ENCODE results near the gene DAW1. TPM values are rescaled to one million over a fixed set of nuclear protein-coding genes. Genes with fewer than 3 reads are reported as not detected.
"Not testable (repeated sequence)": the region's sequence is repeated elsewhere in the genome, so short reads cannot be mapped to it uniquely, and the experiment has no call there.

The DAW1 gene
- total RNA-seq, 1 experiment from 2014 or later = 0.16 TPM

DNA sequence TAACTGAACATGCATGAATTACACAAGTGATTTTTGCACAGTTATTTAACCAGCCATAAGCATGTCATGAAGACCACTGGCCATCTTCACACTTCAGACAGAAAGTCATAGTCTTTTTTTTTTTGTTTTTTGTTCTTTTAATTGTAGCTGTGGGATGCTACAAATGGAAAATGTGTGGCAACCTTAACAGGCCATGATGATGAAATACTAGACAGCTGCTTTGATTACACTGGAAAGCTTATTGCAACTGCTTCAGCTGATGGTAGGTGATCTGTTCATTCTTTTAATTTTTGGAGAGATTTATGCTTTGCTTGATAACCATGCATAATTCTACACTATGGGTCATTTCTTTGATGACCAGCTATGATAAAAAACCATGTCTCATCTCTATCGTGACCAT lies 35.6 kb downstream of the DAW1 start:
- no peaks in the 10 kb centered on the region for H3K27me3 ChIP-seq (replicated peaks)
- H3K4me3 ChIP-seq = no peak overlapping the region
- H3K4me1 ChIP-seq (replicated peaks) = no peaks in the 10 kb centered on the region
- no peak for DNase-seq (ENCODE audit: low read depth in 1 of 2, low spot score in 2 of 2)
- no peaks in the 10 kb centered on the region for H3K9me3 ChIP-seq (replicated peaks)
- H3K27ac ChIP-seq = no peak overlapping the region
- H3K36me3 ChIP-seq = no peaks in the 10 kb centered on the region

DNA sequence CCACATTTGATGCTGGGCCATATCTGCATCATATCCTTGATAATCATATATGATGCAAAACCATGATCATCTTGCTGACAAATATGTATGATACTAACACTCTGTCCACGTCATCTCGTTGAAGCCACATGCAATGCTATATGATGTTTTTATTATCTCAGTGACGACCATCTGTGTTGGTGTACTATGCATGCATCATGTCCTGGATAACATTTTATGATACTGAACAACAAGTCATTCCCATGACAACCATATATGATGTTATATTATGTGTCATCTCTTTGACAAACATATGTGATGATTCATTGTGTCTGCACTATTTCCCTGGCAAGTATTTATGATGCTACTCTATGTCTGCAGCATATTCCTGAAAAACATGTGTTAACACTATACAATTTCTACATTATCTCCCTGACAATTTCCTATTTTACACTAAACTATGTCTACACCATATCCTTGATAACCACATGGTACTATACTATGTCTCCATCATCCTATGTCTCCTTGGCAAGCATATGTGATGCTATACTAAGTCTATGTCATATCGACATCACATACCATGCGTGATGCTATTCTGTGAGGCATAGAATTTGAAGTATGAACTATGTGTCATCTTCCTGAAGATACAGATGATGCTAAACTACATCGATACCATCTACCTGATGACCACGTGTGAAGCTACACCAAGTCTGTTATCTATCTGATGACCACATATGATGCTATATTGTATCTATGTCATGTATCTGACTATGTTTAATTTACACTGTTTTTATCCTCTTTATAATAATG lies 37.0 kb downstream of the DAW1 start:
- no peak for DNase-seq (ENCODE audit: low read depth in 1 of 2, low spot score in 2 of 2)
- Histone ChIP-seq H3K36me3 (no peaks in the 10 kb centered on the region), H3K27me3 (replicated peaks) (no peaks in the 10 kb centered on the region), H3K4me1 (replicated peaks) (no peaks in the 10 kb centered on the region), H3K4me3 (no peak overlapping the region), H3K27ac (no peak overlapping the region), H3K9me3 (replicated peaks) (no peaks in the 10 kb centered on the region)

DNA sequence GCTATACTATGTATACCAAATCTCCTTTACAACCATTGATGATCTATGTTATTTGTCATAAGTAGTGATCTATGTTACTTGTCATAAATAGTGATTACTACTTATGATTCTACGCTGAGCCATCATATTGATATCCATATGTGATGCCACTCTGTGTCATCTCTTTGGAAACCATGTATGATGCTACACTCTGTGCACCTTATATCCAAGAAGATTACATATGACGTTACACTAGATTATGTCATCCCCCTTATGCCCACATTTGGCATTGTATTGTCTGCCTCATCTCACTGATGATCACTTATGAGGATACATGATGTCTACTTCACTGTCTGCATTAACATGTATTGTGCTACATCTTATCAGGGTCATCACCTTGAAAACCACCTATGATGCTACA lies 42.9 kb downstream of the DAW1 start:
- no peaks in the 10 kb centered on the region for H3K27me3 ChIP-seq (replicated peaks)
- H3K4me1 ChIP-seq (replicated peaks) = no peaks in the 10 kb centered on the region
- H3K36me3 ChIP-seq = no peaks in the 10 kb centered on the region
- no peak overlapping the region for H3K27ac ChIP-seq
- H3K9me3 ChIP-seq (replicated peaks) = no peaks in the 10 kb centered on the region
- no peak overlapping the region for H3K4me3 ChIP-seq
- no peak for DNase-seq (ENCODE audit: low read depth in 1 of 2, low spot score in 2 of 2)

DNA sequence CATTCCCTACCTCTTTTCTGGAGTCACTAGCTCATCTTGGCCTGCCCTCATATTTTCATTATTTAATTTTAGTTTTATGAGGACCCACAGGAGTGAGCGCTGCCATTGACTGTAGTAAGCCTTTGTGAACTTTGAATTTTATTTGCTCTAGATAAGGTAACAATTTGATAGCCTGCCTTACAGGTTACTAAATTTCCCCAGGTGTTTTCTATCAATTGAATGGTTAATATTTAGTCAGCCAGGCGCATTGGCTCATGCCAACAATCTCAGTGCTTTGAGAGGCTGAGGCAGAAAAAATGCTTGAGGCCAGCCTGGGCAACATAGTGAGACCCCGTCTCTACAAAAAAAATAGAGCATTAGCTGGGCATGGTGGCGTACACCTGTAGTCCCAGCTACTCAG lies 50.2 kb downstream of the DAW1 start:
- DNase-seq (ENCODE audit: low read depth in 1 of 2, low spot score in 2 of 2) = no peak
- Histone ChIP-seq H3K4me1 (replicated peaks) (no peaks in the 10 kb centered on the region), H3K36me3 (no peaks in the 10 kb centered on the region), H3K4me3 (no peak overlapping the region), H3K27me3 (replicated peaks) (no peaks in the 10 kb centered on the region), H3K9me3 (replicated peaks) (no peaks in the 10 kb centered on the region), H3K27ac (no peak overlapping the region)

DNA sequence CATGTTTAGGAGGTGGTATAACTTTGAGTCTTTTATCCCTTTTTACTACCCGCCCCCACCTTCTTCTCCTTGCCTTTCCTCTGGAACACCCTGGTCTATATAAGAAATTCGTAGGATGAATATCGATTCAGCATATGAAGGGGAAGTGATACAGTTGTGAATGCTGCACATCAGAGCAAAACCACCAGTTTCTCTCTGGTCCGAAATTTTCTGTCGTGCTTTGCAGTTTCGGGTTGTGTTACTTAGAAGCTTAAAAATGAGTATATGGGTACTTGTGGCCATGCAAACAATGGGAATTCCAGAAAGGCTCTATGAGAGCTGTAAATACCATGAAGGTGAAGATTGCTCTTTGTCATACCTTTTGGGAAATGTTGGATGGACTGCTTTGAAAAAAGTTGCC lies 60.6 kb downstream of the DAW1 start:
- Histone ChIP-seq H3K27ac (no peak overlapping the region), H3K9me3 (replicated peaks) (no peaks in the 10 kb centered on the region), H3K36me3 (no peaks in the 10 kb centered on the region), H3K27me3 (replicated peaks) (no peaks in the 10 kb centered on the region; the same call in 1 of the 2 replicates), H3K4me1 (replicated peaks) (no peaks in the 10 kb centered on the region), H3K4me3 (no peak overlapping the region)
- no peak for DNase-seq (ENCODE audit: low read depth in 1 of 2, low spot score in 2 of 2)

DNA sequence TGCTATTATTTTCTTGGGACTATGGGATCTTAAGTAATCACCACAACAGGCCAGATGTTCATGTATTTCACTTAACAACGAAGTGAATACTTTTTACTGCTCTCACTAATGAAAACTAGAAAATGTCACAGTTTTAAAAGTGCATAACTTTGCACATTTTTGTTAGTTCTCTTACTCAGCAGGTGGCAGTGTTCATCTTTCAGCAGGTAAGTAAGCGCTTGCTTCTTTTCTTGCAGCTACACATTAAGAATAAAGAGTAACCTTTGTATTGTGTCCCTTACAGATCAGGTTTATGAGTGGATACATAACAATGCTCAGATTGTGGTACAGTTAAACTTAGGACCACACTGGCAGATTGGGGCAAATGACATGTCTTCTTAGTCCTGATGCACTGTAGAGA lies 61.0 kb downstream of the DAW1 start:
- Histone ChIP-seq H3K27ac (no peak overlapping the region), H3K27me3 (replicated peaks) (no peaks in the 10 kb centered on the region; the same call in 1 of the 2 replicates), H3K36me3 (no peaks in the 10 kb centered on the region), H3K4me3 (no peak overlapping the region), H3K4me1 (replicated peaks) (no peaks in the 10 kb centered on the region), H3K9me3 (replicated peaks) (no peaks in the 10 kb centered on the region)
- DNase-seq (ENCODE audit: low read depth in 1 of 2, low spot score in 2 of 2) = no peak

DNA sequence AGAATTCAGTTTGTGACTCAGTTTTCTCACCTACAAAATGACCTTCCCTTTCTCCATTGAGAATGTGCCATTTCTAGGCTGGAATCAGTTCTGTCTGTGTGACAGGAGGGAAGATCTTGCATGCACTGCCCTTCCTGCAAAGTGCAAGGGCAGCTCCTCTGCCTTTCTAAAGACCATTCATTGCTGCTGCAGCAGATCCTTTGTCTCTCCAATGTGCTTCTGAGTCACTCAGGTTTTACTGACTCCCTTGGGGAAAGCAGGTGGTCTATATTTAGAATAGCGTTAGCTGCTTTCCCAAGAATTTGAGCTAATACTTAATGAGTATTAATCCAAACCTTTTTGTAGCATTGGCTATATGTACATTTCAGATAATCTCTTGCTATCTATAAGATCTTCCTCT lies 62.5 kb downstream of the DAW1 start:
- Histone ChIP-seq H3K36me3 (no peaks in the 10 kb centered on the region), H3K4me1 (replicated peaks) (no peaks in the 10 kb centered on the region), H3K4me3 (no peak overlapping the region), H3K27ac (no peak overlapping the region), H3K9me3 (replicated peaks) (no peaks in the 10 kb centered on the region), H3K27me3 (replicated peaks) (no peaks in the 10 kb centered on the region; the same call in 1 of the 2 replicates)
- no peak for DNase-seq (ENCODE audit: low read depth in 1 of 2, low spot score in 2 of 2)

DNA sequence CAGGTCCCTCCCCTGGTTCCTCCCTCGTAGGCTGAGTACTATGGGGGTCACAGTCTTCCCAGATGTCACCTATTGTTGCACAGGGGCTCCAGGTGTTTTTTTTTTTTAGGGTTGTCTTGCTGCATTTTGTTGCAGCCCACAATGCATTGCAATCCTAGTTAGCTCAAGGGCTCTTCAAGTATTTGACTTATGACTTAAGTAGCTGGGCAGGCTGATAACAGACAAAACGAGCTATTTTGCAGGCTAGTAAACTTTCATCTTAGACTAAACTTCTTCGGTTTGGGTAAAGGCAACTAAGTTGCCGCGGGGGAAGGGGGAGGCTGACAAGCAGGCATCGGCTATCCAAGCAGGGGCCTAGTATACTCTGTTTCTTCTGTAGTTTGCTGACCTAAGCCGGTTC lies 64.8 kb downstream of the DAW1 start:
- DNase-seq (ENCODE audit: low read depth in 1 of 2, low spot score in 2 of 2); H3K9me3 ChIP-seq (replicated peaks): not testable (repeated sequence)

DNA sequence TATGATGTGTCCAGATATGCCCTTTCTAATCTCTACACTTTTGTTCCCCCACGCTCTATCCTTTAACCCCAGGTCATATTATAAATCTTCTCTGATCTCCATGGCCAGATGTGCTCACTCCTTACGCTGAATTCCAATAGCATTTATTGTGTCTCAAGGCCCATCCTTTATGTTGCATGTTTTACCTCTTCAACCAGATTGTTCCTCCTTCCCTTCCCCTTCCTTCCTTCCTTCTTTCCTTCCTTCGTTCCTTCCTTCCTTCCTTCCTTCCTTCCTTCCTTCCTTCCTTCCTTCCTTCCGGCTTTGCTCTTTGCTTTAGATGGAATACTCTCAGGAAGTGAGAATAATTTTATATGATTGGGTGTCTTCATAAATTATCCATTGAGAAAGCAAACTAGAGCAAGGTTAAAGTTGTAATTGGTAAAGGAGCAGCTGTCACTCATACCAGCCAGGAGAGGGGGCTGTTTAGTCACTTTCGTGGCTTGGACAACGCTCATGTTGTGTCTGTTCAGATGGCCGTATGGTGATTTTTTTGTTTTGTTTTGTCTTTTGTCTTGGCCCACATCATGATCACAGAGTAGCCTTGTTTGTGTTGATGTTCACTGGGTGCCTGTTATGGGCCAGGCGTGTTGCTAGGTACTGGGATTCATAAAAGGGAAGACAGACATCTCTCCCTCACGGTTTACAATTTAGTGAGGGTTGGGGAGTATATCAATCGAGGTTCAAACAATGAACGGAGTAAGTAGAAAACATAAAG lies 68.0 kb downstream of the DAW1 start:
- no peaks in the 10 kb centered on the region for H3K9me3 ChIP-seq (replicated peaks)
- no peaks in the 10 kb centered on the region for H3K4me1 ChIP-seq (replicated peaks)
- no peak for DNase-seq (ENCODE audit: low read depth in 1 of 2, low spot score in 2 of 2)
- no peaks in the 10 kb centered on the region for H3K27me3 ChIP-seq (replicated peaks)
- no peak overlapping the region for H3K4me3 ChIP-seq
- H3K36me3 ChIP-seq = no peaks in the 10 kb centered on the region
- H3K27ac ChIP-seq = no peak overlapping the region

More for the DNA sequence above, 64.8 kb downstream of the DAW1 start:
- not testable (repeated sequence) for H3K36me3 ChIP-seq; H3K4me3 ChIP-seq; H3K27me3 ChIP-seq (replicated peaks); H3K27ac ChIP-seq; H3K4me1 ChIP-seq (replicated peaks)

DNA sequence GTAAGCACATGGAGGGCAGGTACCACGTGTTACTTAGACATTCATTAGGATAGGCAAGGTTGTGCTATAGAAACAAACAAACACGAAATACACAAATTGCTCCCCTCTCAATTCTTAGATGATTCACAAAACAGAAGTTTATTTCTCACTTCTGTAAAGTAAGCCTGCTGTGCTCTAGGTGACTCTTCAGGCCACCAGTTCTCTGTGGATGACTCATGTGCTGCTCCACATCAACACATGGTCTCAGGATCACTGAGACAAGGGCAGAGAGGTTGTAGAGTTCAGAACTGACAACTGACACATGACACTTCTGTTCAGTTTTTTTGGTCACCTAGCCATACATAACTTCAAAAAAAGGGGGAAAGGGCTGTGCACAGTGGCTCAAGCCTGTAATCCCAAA lies 70.6 kb downstream of the DAW1 start:
- DNase-seq (ENCODE audit: low read depth in 1 of 2, low spot score in 2 of 2) = no peak
- Histone ChIP-seq H3K9me3 (replicated peaks) (no peaks in the 10 kb centered on the region), H3K4me1 (replicated peaks) (no peaks in the 10 kb centered on the region), H3K36me3 (no peaks in the 10 kb centered on the region), H3K4me3 (no peak overlapping the region), H3K27me3 (replicated peaks) (no peaks in the 10 kb centered on the region), H3K27ac (no peak overlapping the region)

DNA sequence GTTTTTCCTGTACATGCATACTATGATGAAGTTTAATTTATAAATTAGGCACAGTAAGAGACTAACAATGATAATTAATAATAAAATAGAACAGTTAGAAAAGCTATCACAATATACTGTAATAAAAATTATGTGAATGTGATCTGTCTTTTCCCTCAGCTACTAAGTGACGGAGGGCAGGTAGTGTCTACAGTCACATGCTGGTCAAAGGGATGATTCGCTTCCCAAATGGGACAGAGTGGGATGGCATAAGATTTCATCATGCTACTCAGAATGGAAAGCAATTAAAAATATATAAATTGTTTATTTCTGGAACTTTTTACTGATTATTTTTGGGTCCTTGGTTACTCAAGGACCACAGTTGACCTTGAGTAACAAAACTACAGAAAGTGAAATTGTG lies 71.5 kb downstream of the DAW1 start:
- no peak overlapping the region for H3K4me3 ChIP-seq
- H3K27ac ChIP-seq = no peak overlapping the region
- DNase-seq (ENCODE audit: low read depth in 1 of 2, low spot score in 2 of 2) = no peak
- no peaks in the 10 kb centered on the region for H3K4me1 ChIP-seq (replicated peaks)
- H3K27me3 ChIP-seq (replicated peaks) = no peaks in the 10 kb centered on the region
- no peaks in the 10 kb centered on the region for H3K9me3 ChIP-seq (replicated peaks)
- no peaks in the 10 kb centered on the region for H3K36me3 ChIP-seq

DNA sequence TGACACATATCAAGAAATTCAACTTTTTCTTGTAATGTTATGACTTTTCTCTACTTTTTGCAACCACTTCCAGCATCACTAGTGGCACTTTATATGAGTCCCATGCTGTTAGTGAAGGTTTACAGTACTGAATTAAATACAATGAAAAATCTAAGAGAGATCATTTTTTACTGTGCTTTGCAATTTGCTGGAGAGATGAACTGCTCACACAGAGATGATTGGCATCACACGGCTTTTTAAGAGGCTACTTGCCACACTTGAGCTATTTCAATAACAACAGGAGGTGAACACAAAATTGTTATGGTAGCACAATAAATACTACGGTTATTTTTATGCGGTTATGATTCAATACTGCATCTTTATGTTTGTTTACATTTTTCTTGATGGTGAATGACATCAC lies 88.9 kb downstream of the DAW1 start:
- Histone ChIP-seq H3K36me3 (no peaks in the 10 kb centered on the region), H3K9me3 (replicated peaks) (no peaks in the 10 kb centered on the region), H3K4me1 (replicated peaks) (no peaks in the 10 kb centered on the region), H3K27ac (no peak overlapping the region), H3K4me3 (no peak overlapping the region), H3K27me3 (replicated peaks) (no peaks in the 10 kb centered on the region)
- no peak for DNase-seq (ENCODE audit: low read depth in 1 of 2, low spot score in 2 of 2)

DNA sequence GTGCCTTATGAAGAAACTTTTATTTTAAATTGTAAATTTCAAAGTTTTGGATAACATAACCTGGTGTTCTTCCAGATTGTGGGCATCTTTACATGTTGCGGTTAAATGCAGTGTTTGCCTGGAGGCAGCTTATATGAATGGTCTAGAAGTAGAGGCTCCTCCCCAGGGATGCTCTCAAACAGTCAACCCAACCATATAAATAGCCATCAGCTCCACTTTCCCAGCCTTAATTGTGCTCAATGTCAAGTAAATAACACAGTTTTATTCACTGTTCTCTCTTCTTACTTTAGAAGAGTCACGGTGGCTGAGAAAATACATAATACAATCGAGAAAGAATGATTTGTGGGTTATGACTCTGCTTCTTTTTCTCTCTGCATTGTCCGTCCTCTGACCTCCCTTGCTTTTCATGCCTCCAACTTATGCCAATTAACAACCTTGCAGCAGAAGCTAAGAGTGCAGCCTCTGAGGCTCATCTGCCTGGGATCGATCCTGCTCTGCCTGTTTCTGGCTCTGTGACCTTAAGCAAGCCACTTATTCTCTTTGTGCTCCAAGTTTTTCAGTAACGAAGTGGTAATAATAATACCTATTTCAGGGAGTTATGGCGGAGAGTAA lies 100.3 kb downstream of the DAW1 start:
- Histone ChIP-seq H3K27ac (no peak overlapping the region), H3K9me3 (replicated peaks) (no peaks in the 10 kb centered on the region), H3K27me3 (replicated peaks) (no peaks in the 10 kb centered on the region), H3K4me3 (no peak overlapping the region), H3K36me3 (no peaks in the 10 kb centered on the region), H3K4me1 (replicated peaks) (no peaks in the 10 kb centered on the region)
- DNase-seq (ENCODE audit: low read depth in 1 of 2, low spot score in 2 of 2) = no peak

DNA sequence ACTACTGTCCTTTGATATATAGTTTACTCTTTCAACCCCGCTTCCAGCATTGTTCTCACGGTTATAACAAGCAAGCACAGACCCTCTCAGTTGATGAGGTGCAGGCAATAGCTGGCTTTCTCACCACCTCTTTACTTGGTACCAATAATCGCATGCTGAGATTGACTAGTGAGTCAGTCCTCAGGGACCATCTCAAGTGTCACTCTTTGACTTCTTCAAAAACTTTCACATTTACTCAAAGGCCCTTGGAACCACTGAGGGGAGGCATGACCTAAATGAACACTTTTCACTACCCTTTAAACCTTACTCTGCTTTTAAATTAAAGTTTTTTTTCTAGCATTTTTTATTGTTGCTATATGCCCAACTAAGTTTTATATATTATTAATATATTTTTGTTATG lies 101.8 kb downstream of the DAW1 start:
- H3K27me3 ChIP-seq (replicated peaks) = no peaks in the 10 kb centered on the region
- H3K4me1 ChIP-seq (replicated peaks) = no peaks in the 10 kb centered on the region
- no peak overlapping the region for H3K27ac ChIP-seq
- no peak overlapping the region for H3K4me3 ChIP-seq
- no peak for DNase-seq (ENCODE audit: low read depth in 1 of 2, low spot score in 2 of 2)
- no peaks in the 10 kb centered on the region for H3K9me3 ChIP-seq (replicated peaks)
- H3K36me3 ChIP-seq = no peaks in the 10 kb centered on the region
